Activated CD4-positive, alpha-beta memory T cell treated with anti-CD3 and anti-CD28 coated beads for 36 hours (primary cell): ENCODE measurements around the gene OR14I1. TPM values are rescaled to one million over a fixed set of nuclear protein-coding genes. Genes with fewer than 3 reads are reported as not detected.

Experiments used
- CTCF ChIA-PET: fragments of 350-600 bp; sonication (Branson Sonifier 250); formaldehyde crosslinking; loops from one replicate; lab custom pipeline; 2021; ENCODE audit warnings: antibody characterized with exemption, inconsistent platforms; lab: Charles Lee
- POLR2A ChIA-PET: fragments of 350-600 bp; sonication (Branson Sonifier 250); formaldehyde crosslinking; loops from one replicate; lab custom pipeline; 2021; ENCODE audit warnings: antibody characterized with exemption; lab: Charles Lee
- DNase-seq: peaks from one replicate; pipeline ENCODE4 v3.0.0-alpha.2; 2020
- H3K27ac Mint-ChIP-seq: one replicate; pipeline ENCODE4 v1.8.0; 2021; ENCODE audit warnings: mixed read lengths
- H3K27me3 Mint-ChIP-seq: one replicate; pipeline ENCODE4 v1.8.0; 2021; ENCODE audit warnings: mixed read lengths
- H3K36me3 Mint-ChIP-seq: one replicate; pipeline ENCODE4 v1.8.0; 2021; ENCODE audit warnings: mixed read lengths
- H3K4me1 Mint-ChIP-seq: one replicate; pipeline ENCODE4 v1.8.0; 2021; ENCODE audit warnings: low read depth, mixed read lengths
- H3K4me3 Mint-ChIP-seq: one replicate; pipeline ENCODE4 v1.8.0; 2021; ENCODE audit warnings: mild to moderate bottlenecking, mixed read lengths
- H3K9me3 Mint-ChIP-seq: one replicate; pipeline ENCODE4 v1.8.0; 2021; ENCODE audit warnings: mixed read lengths
- intact Hi-C: fragments of 100-400 bp; cut with micrococcal nuclease; formaldehyde crosslinking; loops from one replicate; pipeline ENCODE4 v1.15.1; 2023
- total RNA-seq, 2 experiments: library from RNA; stranded (reverse); gene quantifications; one replicate each; pipeline ENCODE4 v1.2.3, GENCODE V29; 2021

The OR14I1 gene
- total RNA-seq, 2 experiments from 2014 or later, result not detected

- no peak for DNase-seq
- Mint-ChIP-seq H3K9me3 (peaks cover 9% of the 10 kb centered on the region), H3K27me3 (peaks cover 34% of the 10 kb centered on the region), H3K27ac (no peak overlapping the region), H3K4me1 (no peaks in the 10 kb centered on the region), H3K4me3 (no peak overlapping the region), H3K36me3 (no peaks in the 10 kb centered on the region)
- ChIA-PET POLR2A (no interaction called here), CTCF (no interaction called here)
- intact Hi-C loops, result no loop called here
Measured at GRCh38 chr1:248710305-248710900, 7.8 kb upstream of the OR14I1 start.

GRCh38 chr1:248704606-248705005 is 2.0 kb upstream of the OR14I1 start:
- CTCF ChIA-PET, result no interaction called here
- H3K4me1 Mint-ChIP-seq, result no peaks in the 10 kb centered on the region

GRCh38 chr1:248703674-248704073 is 1.1 kb upstream of the OR14I1 start:
- Mint-ChIP-seq H3K36me3 (no peaks in the 10 kb centered on the region), H3K27ac (no peak overlapping the region), H3K4me1 (no peaks in the 10 kb centered on the region), H3K4me3 (no peak overlapping the region), H3K27me3 (peaks cover 15% of the 10 kb centered on the region), H3K9me3 (no peaks in the 10 kb centered on the region)
- ChIA-PET CTCF (no interaction called here), POLR2A (no interaction called here)
- DNase-seq, result no peak
- intact Hi-C loops, result no loop called here

More at GRCh38 chr1:248704606-248705005, 2.0 kb upstream of the OR14I1 start:
- Mint-ChIP-seq H3K36me3 (no peaks in the 10 kb centered on the region), H3K9me3 (no peaks in the 10 kb centered on the region), H3K27ac (no peak overlapping the region), H3K4me3 (no peak overlapping the region), H3K27me3 (peaks cover 19% of the 10 kb centered on the region)
- intact Hi-C loops, result no loop called here
- POLR2A ChIA-PET, result no interaction called here
- no peak for DNase-seq

GRCh38 chr1:248699099-248699498 is 3.5 kb downstream of the OR14I1 start:
- Mint-ChIP-seq H3K27ac (no peak overlapping the region), H3K4me1 (no peaks in the 10 kb centered on the region), H3K4me3 (no peak overlapping the region), H3K27me3 (peaks cover 3% of the 10 kb centered on the region), H3K36me3 (no peaks in the 10 kb centered on the region), H3K9me3 (no peaks in the 10 kb centered on the region)
- ChIA-PET POLR2A (no interaction called here), CTCF (no interaction called here)
- intact Hi-C loops, result no loop called here
- no peak for DNase-seq

GRCh38 chr1:248697907-248698306 is 4.7 kb downstream of the OR14I1 start:
- no peaks in the 10 kb centered on the region for H3K4me1 Mint-ChIP-seq
- CTCF ChIA-PET, result interaction anchor here (1.3 kb wide), 1 partner anchor 80 kb away, joined by 3 read pairs; no protein-coding TSS in a partner anchor
- no peak overlapping the region for H3K4me3 Mint-ChIP-seq
- H3K36me3 Mint-ChIP-seq, result no peaks in the 10 kb centered on the region
- DNase-seq, result no peak
- H3K9me3 Mint-ChIP-seq, result no peaks in the 10 kb centered on the region
- peaks cover 3% of the 10 kb centered on the region for H3K27me3 Mint-ChIP-seq
- no peak overlapping the region for H3K27ac Mint-ChIP-seq
- intact Hi-C loops, result no loop called here
- POLR2A ChIA-PET, result no interaction called here

GRCh38 chr1:248696774-248697173 is 5.8 kb downstream of the OR14I1 start:
- ChIA-PET CTCF (interaction anchor here (0.8 to 1.3 kb wide), 2 partner anchors 11 to 79 kb away, joined by 3 to 4 read pairs; no protein-coding TSS in a partner anchor), POLR2A (no interaction called here)
- H3K27me3 Mint-ChIP-seq, result peaks cover 5% of the 10 kb centered on the region
- no peaks in the 10 kb centered on the region for H3K4me1 Mint-ChIP-seq
- no peak overlapping the region for H3K4me3 Mint-ChIP-seq
- H3K36me3 Mint-ChIP-seq, result no peaks in the 10 kb centered on the region
- intact Hi-C loops, result loop anchor here (1.0 kb wide), 1 partner anchor 111 kb away; no protein-coding TSS in a partner anchor
- no peak overlapping the region for H3K27ac Mint-ChIP-seq
- DNase-seq, result no peak
- no peaks in the 10 kb centered on the region for H3K9me3 Mint-ChIP-seq

GRCh38 chr1:248696261-248696660 is 6.3 kb downstream of the OR14I1 start:
- H3K27me3 Mint-ChIP-seq, result peaks cover 6% of the 10 kb centered on the region
- H3K9me3 Mint-ChIP-seq, result no peaks in the 10 kb centered on the region
- H3K4me3 Mint-ChIP-seq, result no peak overlapping the region
- H3K36me3 Mint-ChIP-seq, result no peaks in the 10 kb centered on the region
- H3K4me1 Mint-ChIP-seq, result no peaks in the 10 kb centered on the region
- H3K27ac Mint-ChIP-seq, result no peak overlapping the region
- ChIA-PET POLR2A (no interaction called here), CTCF (interaction anchor here (0.8 kb wide), 1 partner anchor 10 kb away, joined by 4 read pairs; no protein-coding TSS in a partner anchor)
- DNase-seq, result peak; percentile 28
- intact Hi-C loops, result loop anchor here (1.0 kb wide), 1 partner anchor 111 kb away; no protein-coding TSS in a partner anchor

- Mint-ChIP-seq H3K27me3 (peaks cover 7% of the 10 kb centered on the region), H3K4me1 (no peaks in the 10 kb centered on the region), H3K9me3 (peaks cover 2% of the 10 kb centered on the region), H3K4me3 (no peak overlapping the region), H3K36me3 (no peaks in the 10 kb centered on the region), H3K27ac (no peak overlapping the region)
- POLR2A ChIA-PET, result no interaction called here
- CTCF ChIA-PET, result no interaction called here
- DNase-seq, result no peak
- intact Hi-C loops, result loop anchor here (1.0 kb wide), 1 partner anchor 112 kb away; no protein-coding TSS in a partner anchor
Measured at GRCh38 chr1:248695451-248696132, 7.0 kb downstream of the OR14I1 start.

- ChIA-PET POLR2A (no interaction called here), CTCF (no interaction called here)
- no peak for DNase-seq
- Mint-ChIP-seq H3K36me3 (no peaks in the 10 kb centered on the region), H3K27me3 (peaks cover 4% of the 10 kb centered on the region), H3K4me1 (peaks cover 3% of the 10 kb centered on the region), H3K9me3 (peaks cover 8% of the 10 kb centered on the region), H3K4me3 (no peak overlapping the region), H3K27ac (no peak overlapping the region)
- intact Hi-C loops, result no loop called here
Measured at GRCh38 chr1:248691567-248692155, 10.9 kb downstream of the OR14I1 start.

- no peak for DNase-seq
- Mint-ChIP-seq H3K36me3 (no peaks in the 10 kb centered on the region), H3K4me1 (peaks cover 3% of the 10 kb centered on the region), H3K4me3 (no peak overlapping the region), H3K9me3 (peaks cover 8% of the 10 kb centered on the region), H3K27ac (no peak overlapping the region), H3K27me3 (peaks cover 5% of the 10 kb centered on the region)
- CTCF ChIA-PET, result no interaction called here
- intact Hi-C loops, result no loop called here
- POLR2A ChIA-PET, result no interaction called here
Measured at GRCh38 chr1:248688527-248689298, 13.9 kb downstream of the OR14I1 start.

- Mint-ChIP-seq H3K27ac (no peak overlapping the region), H3K4me3 (no peak overlapping the region), H3K36me3 (no peaks in the 10 kb centered on the region), H3K4me1 (peaks cover 3% of the 10 kb centered on the region), H3K27me3 (peaks cover 4% of the 10 kb centered on the region), H3K9me3 (peaks cover 8% of the 10 kb centered on the region)
- intact Hi-C loops, result loop anchor here (1.0 kb wide), 1 partner anchor 65 kb away; no protein-coding TSS in a partner anchor
- POLR2A ChIA-PET, result no interaction called here
- DNase-seq, result peak; percentile 28
- CTCF ChIA-PET, result interaction anchor here (1.0 to 1.5 kb wide), 5 partner anchors 63 to 118 kb away, joined by 4 to 6 read pairs (median 4); no protein-coding TSS in a partner anchor
Measured at GRCh38 chr1:248686815-248687214, 15.8 kb downstream of the OR14I1 start.
